ENCODE data around the gene RAB28.
"Not testable (repeated sequence)": the region's sequence is repeated elsewhere in the genome, so short reads cannot be mapped to it uniquely, and the experiment has no call there.

RAB28 gene

DNA sequence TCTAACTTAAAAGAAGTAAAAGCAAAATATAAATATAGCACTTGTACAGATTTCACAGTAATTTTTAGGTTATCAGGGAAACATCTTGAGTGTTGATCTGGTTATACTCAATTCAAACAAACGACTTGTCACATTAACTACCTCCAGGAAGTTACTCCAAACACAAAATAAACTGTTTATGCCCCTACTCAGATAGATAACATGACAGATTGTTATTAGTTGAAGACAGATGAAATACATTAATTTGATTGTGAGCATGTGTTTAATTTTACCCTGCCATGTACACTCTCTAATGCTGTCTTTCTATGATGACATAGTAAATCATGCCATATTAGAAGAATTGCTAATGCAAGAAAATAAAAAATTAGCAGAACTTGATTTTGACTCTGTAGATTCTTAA, 88.0 kb downstream of the RAB28 start:
- Histone ChIP-seq H2AFZ (ENCODE audit: low read length) (no peak overlapping the region), H3K4me3 (ENCODE audit: low read length) (no peak overlapping the region), H3K9me2 (replicated peaks; ENCODE audit: insufficient read depth, low read length) (no peaks in the 10 kb centered on the region), H3K4me2 (ENCODE audit: low read depth, low read length) (no peak overlapping the region), H3K27ac (ENCODE audit: low read length) (no peak overlapping the region), H3F3A (ENCODE audit: insufficient read depth, low read length) (no peaks in the 10 kb centered on the region), H3K4me1 (ENCODE audit: low read length) (no peaks in the 10 kb centered on the region), H3K27me3 (replicated peaks; ENCODE audit: insufficient read depth, low read length) (no peaks in the 10 kb centered on the region), H4K20me1 (ENCODE audit: insufficient read depth, low read length) (no peaks in the 10 kb centered on the region), H3K79me2 (ENCODE audit: low read length) (no peaks in the 10 kb centered on the region; the same call in 1 of the 2 replicates), H3K9ac (ENCODE audit: low read length) (no peak overlapping the region), H3K36me3 (replicated peaks; ENCODE audit: insufficient read depth, low read length) (no peaks in the 10 kb centered on the region), H3K9me3 (replicated peaks; ENCODE audit: insufficient read depth, low read length) (no peaks in the 10 kb centered on the region)
- no peak for DNase-seq
- TF ChIP-seq, protein P1, sequence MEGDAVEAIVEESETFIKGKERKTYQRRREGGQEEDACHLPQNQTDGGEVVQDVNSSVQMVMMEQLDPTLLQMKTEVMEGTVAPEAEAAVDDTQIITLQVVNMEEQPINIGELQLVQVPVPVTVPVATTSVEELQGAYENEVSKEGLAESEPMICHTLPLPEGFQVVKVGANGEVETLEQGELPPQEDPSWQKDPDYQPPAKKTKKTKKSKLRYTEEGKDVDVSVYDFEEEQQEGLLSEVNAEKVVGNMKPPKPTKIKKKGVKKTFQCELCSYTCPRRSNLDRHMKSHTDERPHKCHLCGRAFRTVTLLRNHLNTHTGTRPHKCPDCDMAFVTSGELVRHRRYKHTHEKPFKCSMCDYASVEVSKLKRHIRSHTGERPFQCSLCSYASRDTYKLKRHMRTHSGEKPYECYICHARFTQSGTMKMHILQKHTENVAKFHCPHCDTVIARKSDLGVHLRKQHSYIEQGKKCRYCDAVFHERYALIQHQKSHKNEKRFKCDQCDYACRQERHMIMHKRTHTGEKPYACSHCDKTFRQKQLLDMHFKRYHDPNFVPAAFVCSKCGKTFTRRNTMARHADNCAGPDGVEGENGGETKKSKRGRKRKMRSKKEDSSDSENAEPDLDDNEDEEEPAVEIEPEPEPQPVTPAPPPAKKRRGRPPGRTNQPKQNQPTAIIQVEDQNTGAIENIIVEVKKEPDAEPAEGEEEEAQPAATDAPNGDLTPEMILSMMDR (IDR thresholded peaks at IDR 0.05; ENCODE audit: low read length): no peak
- TF ChIP-seq EZH2phosphoT487 (IDR thresholded peaks at IDR 0.05; ENCODE audit: low read length): no peak
- TF ChIP-seq EZH2 (optimal IDR thresholded peaks at IDR 0.05; ENCODE audit: low read depth, low read length): no peak

DNA sequence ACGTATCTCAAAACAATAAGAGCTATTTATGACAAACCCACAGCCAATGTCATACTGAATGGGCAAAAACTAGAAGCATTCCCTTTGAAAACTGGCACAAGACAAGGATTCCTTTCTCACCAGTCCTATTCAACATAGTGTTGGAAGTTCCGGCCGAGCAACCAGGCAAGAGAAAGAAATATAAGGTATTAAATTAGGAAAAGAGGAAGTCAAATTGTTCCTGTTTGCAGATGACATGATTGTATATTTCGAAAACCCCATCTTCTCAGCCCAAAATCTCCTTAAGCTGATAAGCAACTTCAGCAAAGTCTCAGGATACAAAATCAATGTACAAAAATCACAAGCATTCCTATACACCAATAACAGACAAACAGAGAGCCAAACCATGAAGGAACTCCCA, 94.2 kb downstream of the RAB28 start:
- not testable (repeated sequence) for DNase-seq; H3F3A ChIP-seq (ENCODE audit: insufficient read depth, low read length); H3K9ac ChIP-seq (ENCODE audit: low read length); H3K4me2 ChIP-seq (ENCODE audit: low read depth, low read length); H3K36me3 ChIP-seq (replicated peaks; ENCODE audit: insufficient read depth, low read length); H4K20me1 ChIP-seq (ENCODE audit: insufficient read depth, low read length); H3K27ac ChIP-seq (ENCODE audit: low read length); H3K9me2 ChIP-seq (replicated peaks; ENCODE audit: insufficient read depth, low read length); H3K4me3 ChIP-seq (ENCODE audit: low read length); H3K27me3 ChIP-seq (replicated peaks; ENCODE audit: insufficient read depth, low read length); H2AFZ ChIP-seq (ENCODE audit: low read length); H3K9me3 ChIP-seq (replicated peaks; ENCODE audit: insufficient read depth, low read length)
- Histone ChIP-seq H3K79me2 (ENCODE audit: low read length) (peaks cover 40% of the 10 kb centered on the region), H3K4me1 (ENCODE audit: low read length) (peaks cover 13% of the 10 kb centered on the region)

DNA sequence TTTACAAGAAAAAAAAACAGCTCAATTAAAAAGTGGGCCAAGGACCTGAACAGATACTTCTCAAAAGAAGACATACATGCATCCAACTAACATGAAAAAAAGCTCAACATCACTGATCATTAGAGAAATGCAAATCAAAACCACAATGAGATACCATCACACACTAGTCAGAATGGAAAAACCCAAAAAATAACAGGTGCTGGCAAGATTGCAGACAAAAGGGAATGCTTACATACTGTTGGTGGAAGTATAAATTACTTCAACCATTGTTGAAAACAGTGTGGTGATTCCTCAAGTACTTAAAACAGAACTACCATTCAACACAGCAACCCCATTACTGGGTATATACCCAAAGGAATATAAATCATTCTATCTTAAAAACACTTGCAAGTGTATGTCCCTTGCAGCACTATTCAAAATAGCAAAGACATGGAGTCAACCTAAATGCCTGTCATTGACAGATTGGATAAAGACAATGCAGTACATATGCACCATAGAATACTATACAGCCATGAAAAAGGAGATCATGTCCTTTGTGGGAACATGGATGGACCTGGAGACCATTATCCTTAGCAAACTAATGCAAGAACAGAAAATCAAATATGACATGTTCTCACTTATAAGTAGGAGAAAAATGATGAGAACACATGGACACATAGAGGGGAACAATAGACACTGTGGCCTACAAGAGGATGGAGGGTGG, 97.6 kb downstream of the RAB28 start:
- Histone ChIP-seq H3K27ac (ENCODE audit: low read length) (peak overlapping the region; percentile 61; the same call in 1 of the 2 replicates), H3K4me1 (ENCODE audit: low read length) (peaks cover 13% of the 10 kb centered on the region), H4K20me1 (ENCODE audit: insufficient read depth, low read length) (no peaks in the 10 kb centered on the region), H3K4me2 (ENCODE audit: low read depth, low read length) (peak overlapping the region; percentile 13; the same call in 1 of the 2 replicates), H3K36me3 (replicated peaks; ENCODE audit: insufficient read depth, low read length) (no peaks in the 10 kb centered on the region), H2AFZ (ENCODE audit: low read length) (no peak overlapping the region), H3K79me2 (ENCODE audit: low read length) (peaks cover 57% of the 10 kb centered on the region), H3K9me3 (replicated peaks; ENCODE audit: insufficient read depth, low read length) (no peaks in the 10 kb centered on the region), H3F3A (ENCODE audit: insufficient read depth, low read length) (0 out of 2 replicates have a peak, but pooled peaks cover 3% of the 10 kb centered on the region), H3K9ac (ENCODE audit: low read length) (no peak overlapping the region), H3K9me2 (replicated peaks; ENCODE audit: insufficient read depth, low read length) (no peaks in the 10 kb centered on the region), H3K27me3 (replicated peaks; ENCODE audit: insufficient read depth, low read length) (no peaks in the 10 kb centered on the region), H3K4me3 (ENCODE audit: low read length) (no peak overlapping the region)
- no peak for TF ChIP-seq EZH2 (optimal IDR thresholded peaks at IDR 0.05; ENCODE audit: low read depth, low read length)
- no peak for TF ChIP-seq EZH2phosphoT487 (IDR thresholded peaks at IDR 0.05; ENCODE audit: low read length)
- peak; percentile 59 for DNase-seq

DNA sequence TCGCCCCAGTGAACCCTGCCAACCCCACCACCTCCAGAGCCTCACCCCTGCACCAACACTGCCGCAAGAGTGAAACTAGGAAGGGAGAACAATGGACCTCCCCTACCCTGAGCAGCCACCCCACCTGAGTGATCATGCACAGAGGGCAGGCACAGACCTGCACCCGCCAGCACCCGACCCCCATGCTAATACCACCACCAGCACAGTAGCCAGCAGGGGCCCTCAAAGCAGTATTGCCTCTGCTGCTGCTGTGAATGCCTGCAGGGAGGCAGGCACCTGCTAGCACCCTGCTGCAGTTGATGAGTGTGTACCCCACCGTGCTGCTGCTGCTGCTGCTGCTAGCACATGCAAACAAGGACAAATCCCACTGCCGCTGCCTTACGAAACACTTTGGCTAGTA, 100.1 kb downstream of the RAB28 start:
- no peak for DNase-seq
- TF ChIP-seq EZH2phosphoT487 (IDR thresholded peaks at IDR 0.05; ENCODE audit: low read length) (no peak), EZH2 (optimal IDR thresholded peaks at IDR 0.05; ENCODE audit: low read depth, low read length) (no peak)
- TF ChIP-seq, protein P1 (IDR thresholded peaks at IDR 0.05; ENCODE audit: low read length): no peak
- Histone ChIP-seq H3F3A (ENCODE audit: insufficient read depth, low read length) (0 out of 2 replicates have a peak, but pooled peaks cover 3% of the 10 kb centered on the region), H3K9me2 (replicated peaks; ENCODE audit: insufficient read depth, low read length) (no peaks in the 10 kb centered on the region), H3K4me1 (ENCODE audit: low read length) (peaks cover 13% of the 10 kb centered on the region), H2AFZ (ENCODE audit: low read length) (no peak overlapping the region), H3K36me3 (replicated peaks; ENCODE audit: insufficient read depth, low read length) (no peaks in the 10 kb centered on the region), H3K9ac (ENCODE audit: low read length) (no peak overlapping the region), H3K79me2 (ENCODE audit: low read length) (peaks cover 52% of the 10 kb centered on the region), H3K27me3 (replicated peaks; ENCODE audit: insufficient read depth, low read length) (no peaks in the 10 kb centered on the region), H3K4me2 (ENCODE audit: low read depth, low read length) (no peak overlapping the region), H4K20me1 (ENCODE audit: insufficient read depth, low read length) (no peaks in the 10 kb centered on the region), H3K9me3 (replicated peaks; ENCODE audit: insufficient read depth, low read length) (no peaks in the 10 kb centered on the region), H3K27ac (ENCODE audit: low read length) (no peak overlapping the region), H3K4me3 (ENCODE audit: low read length) (no peak overlapping the region)

Data from MM.1S (cell line).